GM23338 (cell line): ENCODE results near the gene FAM168A. TPM values are rescaled to one million over a fixed set of nuclear protein-coding genes. Genes with fewer than 3 reads are reported as not detected.

Source experiments
- ATAC-seq: fragments of 200-7000 bp; cut with Tn5 transposase; 3 replicates; pipeline ENCODE4 v1.9.1; 2020
- DNase-seq: peaks from one replicate; pipeline ENCODE4 v3.0.0-alpha.2; 2015; ENCODE audit warnings: low spot score
- H2AFZ ChIP-seq: fragments of 200-600 bp; sonication (generic); 2 replicates; pipeline ENCODE4 v1.8.0; 2016; ENCODE audit warnings: antibody characterized with exemption, mild to moderate bottlenecking, moderate library complexity
- H3F3A ChIP-seq: fragments of 200-600 bp; sonication (generic); replicated peaks from 2 replicates; pipeline ENCODE4 v1.8.0; 2017; ENCODE audit warnings: antibody characterized with exemption, mixed run types, low read depth
- H3K27ac ChIP-seq: fragments of 200-600 bp; sonication (generic); 2 replicates; pipeline ENCODE4 v1.6.1; 2016; ENCODE audit warnings: low read depth
- H3K27me3 ChIP-seq: fragments of 200-600 bp; sonication (generic); 2 replicates; pipeline ENCODE4 v1.8.0; 2016; ENCODE audit warnings: mild to moderate bottlenecking, mixed run types, moderate library complexity; ENCODE audit not compliant: insufficient read depth
- H3K36me3 ChIP-seq: fragments of 200-600 bp; sonication (generic); 2 replicates; pipeline ENCODE4 v1.8.0; 2016; ENCODE audit warnings: mild to moderate bottlenecking; ENCODE audit not compliant: insufficient read depth
- H3K4me1 ChIP-seq: fragments of 200-600 bp; sonication (generic); 2 replicates; pipeline ENCODE4 v1.8.0; 2016; ENCODE audit warnings: mild to moderate bottlenecking, moderate library complexity; ENCODE audit not compliant: insufficient read depth
- H3K4me2 ChIP-seq: fragments of 200-600 bp; sonication (generic); 2 replicates; pipeline ENCODE4 v1.7.1; 2017; ENCODE audit warnings: mixed run types
- H3K4me3 ChIP-seq: fragments of 200-600 bp; sonication (generic); 2 replicates; pipeline ENCODE4 v1.6.1; 2016; ENCODE audit warnings: mixed run types
- H3K79me2 ChIP-seq: fragments of 200-600 bp; sonication (generic); replicated peaks from 2 replicates; pipeline ENCODE4 v1.8.0; 2017; ENCODE audit warnings: mild to moderate bottlenecking; ENCODE audit not compliant: insufficient read depth
- H3K9me2 ChIP-seq: fragments of 200-600 bp; sonication (generic); 2 replicates; pipeline ENCODE4 v1.8.0; 2017; ENCODE audit not compliant: insufficient read depth
- H4K20me1 ChIP-seq: fragments of 200-600 bp; sonication (generic); replicated peaks from 2 replicates; pipeline ENCODE4 v1.8.0; 2017; ENCODE audit warnings: mild to moderate bottlenecking; ENCODE audit not compliant: insufficient read depth
- H3K27ac Mint-ChIP-seq: 2 replicates; pipeline ENCODE4 v1.8.0; 2020; ENCODE audit warnings: inconsistent platforms, mild to moderate bottlenecking, moderate library complexity, mixed read lengths
- H3K27me3 Mint-ChIP-seq: 3 replicates; pipeline ENCODE4 v1.8.0; 2022; ENCODE audit warnings: low read depth, mild to moderate bottlenecking, moderate library complexity, mixed read lengths, inconsistent platforms; ENCODE audit not compliant: insufficient read depth, poor library complexity
- H3K36me3 Mint-ChIP-seq: 3 replicates; pipeline ENCODE4 v1.8.0; 2021; ENCODE audit warnings: low read depth, mild to moderate bottlenecking, inconsistent platforms, moderate library complexity, mixed read lengths
- H3K4me1 Mint-ChIP-seq: 3 replicates; pipeline ENCODE4 v1.8.0; 2020; ENCODE audit warnings: mild to moderate bottlenecking, inconsistent platforms, mixed read lengths
- H3K4me3 Mint-ChIP-seq: 3 replicates; pipeline ENCODE4 v1.8.0; 2021; ENCODE audit warnings: moderate library complexity, mild to moderate bottlenecking, inconsistent platforms, mixed read lengths
- H3K9me3 Mint-ChIP-seq: 3 replicates; pipeline ENCODE4 v1.8.0; 2020; ENCODE audit warnings: moderate library complexity, mild to moderate bottlenecking, inconsistent platforms, mixed read lengths
- CREB1 ChIP-seq: fragments of 250-450 bp; sonication (Bioruptor Pico); IDR thresholded peaks from 2 replicates; pipeline ENCODE4 v1.5.0; 2020; ENCODE audit warnings: low read depth, mild to moderate bottlenecking, moderate library complexity
- CTCF ChIP-seq, 2 experiments: fragments of 200-600 bp in 1 of 2; sonication (generic) in 1 of 2; conservative IDR thresholded peaks; 2 replicates each; pipeline versions ENCODE4 v1.5.1 to v1.6.1; 2016 to 2017; ENCODE audit warnings: antibody characterized with exemption in 2 of 2, low read depth in 2 of 2, mild to moderate bottlenecking in 2 of 2, moderate library complexity in 1 of 2
- ETS1 ChIP-seq: IDR thresholded peaks from 2 replicates; pipeline ENCODE4 v1.6.1; 2016; ENCODE audit warnings: antibody characterized with exemption
- EZH2 ChIP-seq: fragments of 200-600 bp; sonication (generic); IDR thresholded peaks from one replicate; pipeline ENCODE4 v1.8.0; 2017; ENCODE audit warnings: antibody characterized with exemption, mild to moderate bottlenecking, low read depth; ENCODE audit not compliant: unreplicated experiment
- EZH2phosphoT487 ChIP-seq: fragments of 200-600 bp; sonication (generic); IDR thresholded peaks from one replicate; pipeline ENCODE4 v1.8.1; 2018; ENCODE audit warnings: antibody characterized with exemption; ENCODE audit not compliant: unreplicated experiment
- JUNB ChIP-seq: IDR thresholded peaks from one replicate; pipeline ENCODE4 v1.6.1; 2016; ENCODE audit warnings: antibody characterized with exemption; ENCODE audit not compliant: unreplicated experiment
- NANOG ChIP-seq: IDR thresholded peaks from 2 replicates; pipeline ENCODE4 v1.6.1; 2016; ENCODE audit warnings: antibody characterized with exemption, borderline replicate concordance
- POLR2AphosphoS5 ChIP-seq: IDR thresholded peaks from 2 replicates; pipeline ENCODE4 v1.6.1; 2016; ENCODE audit warnings: antibody characterized with exemption, low read depth
- REST ChIP-seq: IDR thresholded peaks from one replicate; pipeline ENCODE4 v1.6.1; 2018; ENCODE audit warnings: antibody characterized with exemption; ENCODE audit not compliant: unreplicated experiment
- STAT1 ChIP-seq: IDR thresholded peaks from one replicate; pipeline ENCODE4 v1.6.1; 2016; ENCODE audit warnings: antibody characterized with exemption; ENCODE audit not compliant: unreplicated experiment
- ZNF114 ChIP-seq: fragments of 250-450 bp; sonication (Bioruptor Pico); IDR thresholded peaks from 2 replicates; pipeline ENCODE4 v1.5.0; 2020; ENCODE audit warnings: mild to moderate bottlenecking, moderate library complexity
- ZNF331 ChIP-seq: fragments of 250-450 bp; sonication (Bioruptor Pico); IDR thresholded peaks from 2 replicates; pipeline ENCODE4 v1.5.0; 2020; ENCODE audit warnings: low read depth, mild to moderate bottlenecking, moderate library complexity
- ZNF462 ChIP-seq: fragments of 250-450 bp; sonication (Bioruptor Pico); IDR thresholded peaks from 2 replicates; pipeline ENCODE4 v1.5.0; 2020; ENCODE audit warnings: mild to moderate bottlenecking, moderate library complexity
- polyA plus RNA-seq: library from polyadenylated mRNA; unstranded; fragments of >200 nt; fragmentation: Nextera tagmentation; extraction: Ambion mirVana; gene quantifications from 2 replicates; pipeline ENCODE4 v1.2.1, GENCODE V29; 2016
- total RNA-seq: library from RNA; depleted of rRNA; stranded (reverse); fragments of >200 nt; shearing (Covaris generic); gene quantifications from 2 replicates; pipeline ENCODE4 v1.2.3, GENCODE V29; 2014

The FAM168A gene
- total and polyA plus RNA-seq, 2 experiments from 2014 or later, result 8.0 to 20.3 TPM

GRCh38 chr11:73559743-73560142 is 38.2 kb downstream of the FAM168A start:
- Histone ChIP-seq H3K27ac (0 out of 2 replicates have a peak overlapping the region, but pooled peaks have one; percentile 33), H4K20me1 (0 out of 2 replicates have a peak, but pooled peaks cover 5% of the 10 kb centered on the region), H3K4me2 (no peak overlapping the region), H3K4me1 (peaks cover 5% of the 10 kb centered on the region; the same call in 1 of the 2 replicates), H3K9me2 (no peaks in the 10 kb centered on the region), H3K27me3 (no peaks in the 10 kb centered on the region), H3K79me2 (peaks cover 50% of the 10 kb centered on the region), H3F3A (no peaks in the 10 kb centered on the region), H3K36me3 (no peaks in the 10 kb centered on the region), H2AFZ (no peak overlapping the region), H3K4me3 (no peak overlapping the region)
- Mint-ChIP-seq H3K4me1 (peaks cover 9% of the 10 kb centered on the region), H3K36me3 (no peaks in the 10 kb centered on the region), H3K27ac (no peak overlapping the region), H3K27me3 (peaks cover 6% of the 10 kb centered on the region), H3K4me3 (no peak overlapping the region), H3K9me3 (no peaks in the 10 kb centered on the region)
- no peak for DNase-seq
- no peak for ATAC-seq
- TF ChIP-seq EZH2 (no peak), REST (no peak), CREB1 (no peak), ETS1 (no peak), ZNF114 (no peak), ZNF331 (CRISPR knock-in tag) (no peak), EZH2phosphoT487 (no peak), ZNF462 (CRISPR knock-in tag) (no peak), JUNB (no peak), STAT1 (no peak), CTCF (conservative IDR thresholded peaks at IDR 0.05; ENCODE audit: low read depth in 2 of 2) (no peak), POLR2AphosphoS5 (no peak), NANOG (no peak)
